Measurements from ENCODE around the gene METTL17. TPM values are rescaled to one million over a fixed set of nuclear protein-coding genes. Genes with fewer than 3 reads are reported as not detected.

The METTL17 gene
- total RNA-seq, 1 donor from 2014 or later: 32.8 TPM

Other genes with a start within 250 kb of the METTL17 start
- not detected in 2 replicates for gene EDDM3A, start 244.1 kb upstream of the METTL17 start, total RNA-seq
- not detected in 2 replicates for gene EDDM3B, start 221.6 kb upstream of the METTL17 start, total RNA-seq
- 0.14 and 0.17 TPM in 2 replicates for gene RNASE6, start 208.7 kb upstream of the METTL17 start, total RNA-seq
- gene RNASE1, start 187.1 kb upstream of the METTL17 start, total RNA-seq: 28.6 and 64.0 TPM in 2 replicates
- not detected in 2 replicates for gene RNASE3, start 98.6 kb upstream of the METTL17 start, total RNA-seq
- 0.14 TPM in 1 of 2 replicates, not detected in the other for gene RNASE2, start 34.5 kb upstream of the METTL17 start, total RNA-seq
- gene SLC39A2, start 9.3 kb downstream of the METTL17 start, total RNA-seq: not detected in 2 replicates
- gene NDRG2, start 35.1 kb downstream of the METTL17 start, total RNA-seq: 3.3 and 3.6 TPM in 2 replicates
- not detected in 2 replicates for gene TPPP2, start 40.2 kb downstream of the METTL17 start, total RNA-seq
- gene RNASE13, start 44.8 kb downstream of the METTL17 start, total RNA-seq: not detected in 2 replicates
- not detected in 2 replicates for gene RNASE7, start 52.4 kb downstream of the METTL17 start, total RNA-seq
- not detected in 2 replicates for gene RNASE8, start 67.8 kb downstream of the METTL17 start, total RNA-seq
- 6.2 and 7.3 TPM in 2 replicates for gene ARHGEF40, start 80.3 kb downstream of the METTL17 start, total RNA-seq
- gene ZNF219, start 108.7 kb downstream of the METTL17 start, total RNA-seq: 5.1 and 7.0 TPM in 2 replicates
- 0.19 TPM in 1 of 2 replicates, not detected in the other for gene TMEM253, start 111.1 kb downstream of the METTL17 start, total RNA-seq
- not detected in 2 replicates for gene OR5AU1, start 166.1 kb downstream of the METTL17 start, total RNA-seq

Data from dermis blood vessel endothelial cell (primary cell).